Breast epithelium (tissue), 3 donors: ENCODE data around the gene COLGALT1.

ENCODE experiments used
- POLR2AphosphoS5 ChIP-seq, 3 donors: sonication (generic); formaldehyde crosslinking; IDR thresholded peaks; one replicate each; pipeline ENCODE4 v1.6.1; 2017; ENCODE audit warnings: antibody characterized with exemption in 3 of 3
- TF ChIP-seq, protein P1 (sequence below), 3 donors: fragments of 450-650 bp; IDR thresholded peaks; one replicate each; pipeline ENCODE4 v1.5.1; 2016 to 2017; ENCODE audit warnings: antibody characterized with exemption in 3 of 3, mild to moderate bottlenecking in 3 of 3, moderate library complexity in 3 of 3

DNA sequence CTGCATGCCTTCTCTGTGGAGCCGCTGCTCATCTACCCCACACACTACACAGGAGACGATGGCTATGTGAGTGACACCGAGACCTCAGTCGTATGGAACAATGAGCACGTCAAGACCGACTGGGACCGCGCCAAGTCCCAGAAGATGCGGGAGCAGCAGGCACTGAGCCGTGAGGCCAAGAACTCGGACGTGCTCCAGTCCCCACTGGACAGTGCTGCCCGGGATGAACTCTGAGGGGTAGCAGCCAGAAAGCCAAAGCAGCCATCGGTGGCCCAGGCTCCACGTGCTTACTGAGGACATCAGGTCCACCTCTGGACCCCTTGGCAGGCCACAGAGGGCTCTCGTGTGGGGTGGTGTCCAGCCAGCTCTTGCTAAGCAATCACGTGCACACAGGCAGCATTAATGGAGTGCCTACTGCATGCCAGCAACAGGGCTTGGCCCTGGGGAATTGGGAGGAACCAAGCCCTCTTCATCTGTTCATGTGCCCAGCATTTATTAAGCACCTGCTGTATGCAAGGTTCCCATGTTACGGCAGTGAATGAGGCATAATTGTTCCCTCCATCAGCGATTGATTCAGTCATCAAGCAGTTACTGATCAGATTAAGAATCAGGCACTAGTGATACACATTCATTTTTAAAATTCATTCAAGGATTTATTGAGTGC, 25.9 kb downstream of the COLGALT1 start:
- TF ChIP-seq POLR2AphosphoS5 (IDR thresholded peaks at IDR 0.05), result no peak
- TF ChIP-seq, protein P1, sequence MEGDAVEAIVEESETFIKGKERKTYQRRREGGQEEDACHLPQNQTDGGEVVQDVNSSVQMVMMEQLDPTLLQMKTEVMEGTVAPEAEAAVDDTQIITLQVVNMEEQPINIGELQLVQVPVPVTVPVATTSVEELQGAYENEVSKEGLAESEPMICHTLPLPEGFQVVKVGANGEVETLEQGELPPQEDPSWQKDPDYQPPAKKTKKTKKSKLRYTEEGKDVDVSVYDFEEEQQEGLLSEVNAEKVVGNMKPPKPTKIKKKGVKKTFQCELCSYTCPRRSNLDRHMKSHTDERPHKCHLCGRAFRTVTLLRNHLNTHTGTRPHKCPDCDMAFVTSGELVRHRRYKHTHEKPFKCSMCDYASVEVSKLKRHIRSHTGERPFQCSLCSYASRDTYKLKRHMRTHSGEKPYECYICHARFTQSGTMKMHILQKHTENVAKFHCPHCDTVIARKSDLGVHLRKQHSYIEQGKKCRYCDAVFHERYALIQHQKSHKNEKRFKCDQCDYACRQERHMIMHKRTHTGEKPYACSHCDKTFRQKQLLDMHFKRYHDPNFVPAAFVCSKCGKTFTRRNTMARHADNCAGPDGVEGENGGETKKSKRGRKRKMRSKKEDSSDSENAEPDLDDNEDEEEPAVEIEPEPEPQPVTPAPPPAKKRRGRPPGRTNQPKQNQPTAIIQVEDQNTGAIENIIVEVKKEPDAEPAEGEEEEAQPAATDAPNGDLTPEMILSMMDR (IDR thresholded peaks at IDR 0.05), result no peak
